GM23338 (cell line): ENCODE measurements around the gene DCST2. TPM values are rescaled to one million over a fixed set of nuclear protein-coding genes. Genes with fewer than 3 reads are reported as not detected.

Experiments
- ATAC-seq: fragments of 200-7000 bp; cut with Tn5 transposase; 3 replicates; pipeline ENCODE4 v1.9.1; 2020
- DNase-seq: peaks from one replicate; pipeline ENCODE4 v3.0.0-alpha.2; 2015; ENCODE audit warnings: low spot score
- H2AFZ ChIP-seq: fragments of 200-600 bp; sonication (generic); 2 replicates; pipeline ENCODE4 v1.8.0; 2016; ENCODE audit warnings: antibody characterized with exemption, mild to moderate bottlenecking, moderate library complexity
- H3F3A ChIP-seq: fragments of 200-600 bp; sonication (generic); replicated peaks from 2 replicates; pipeline ENCODE4 v1.8.0; 2017; ENCODE audit warnings: antibody characterized with exemption, mixed run types, low read depth
- H3K27ac ChIP-seq: fragments of 200-600 bp; sonication (generic); 2 replicates; pipeline ENCODE4 v1.6.1; 2016; ENCODE audit warnings: low read depth
- H3K27me3 ChIP-seq: fragments of 200-600 bp; sonication (generic); 2 replicates; pipeline ENCODE4 v1.8.0; 2016; ENCODE audit warnings: mild to moderate bottlenecking, mixed run types, moderate library complexity; ENCODE audit not compliant: insufficient read depth
- H3K36me3 ChIP-seq: fragments of 200-600 bp; sonication (generic); 2 replicates; pipeline ENCODE4 v1.8.0; 2016; ENCODE audit warnings: mild to moderate bottlenecking; ENCODE audit not compliant: insufficient read depth
- H3K4me1 ChIP-seq: fragments of 200-600 bp; sonication (generic); 2 replicates; pipeline ENCODE4 v1.8.0; 2016; ENCODE audit warnings: mild to moderate bottlenecking, moderate library complexity; ENCODE audit not compliant: insufficient read depth
- H3K4me2 ChIP-seq: fragments of 200-600 bp; sonication (generic); 2 replicates; pipeline ENCODE4 v1.7.1; 2017; ENCODE audit warnings: mixed run types
- H3K4me3 ChIP-seq: fragments of 200-600 bp; sonication (generic); 2 replicates; pipeline ENCODE4 v1.6.1; 2016; ENCODE audit warnings: mixed run types
- H3K79me2 ChIP-seq: fragments of 200-600 bp; sonication (generic); replicated peaks from 2 replicates; pipeline ENCODE4 v1.8.0; 2017; ENCODE audit warnings: mild to moderate bottlenecking; ENCODE audit not compliant: insufficient read depth
- H3K9me2 ChIP-seq: fragments of 200-600 bp; sonication (generic); 2 replicates; pipeline ENCODE4 v1.8.0; 2017; ENCODE audit not compliant: insufficient read depth
- H4K20me1 ChIP-seq: fragments of 200-600 bp; sonication (generic); replicated peaks from 2 replicates; pipeline ENCODE4 v1.8.0; 2017; ENCODE audit warnings: mild to moderate bottlenecking; ENCODE audit not compliant: insufficient read depth
- H3K27ac Mint-ChIP-seq: 2 replicates; pipeline ENCODE4 v1.8.0; 2020; ENCODE audit warnings: inconsistent platforms, mild to moderate bottlenecking, moderate library complexity, mixed read lengths
- H3K27me3 Mint-ChIP-seq: 3 replicates; pipeline ENCODE4 v1.8.0; 2022; ENCODE audit warnings: low read depth, mild to moderate bottlenecking, moderate library complexity, mixed read lengths, inconsistent platforms; ENCODE audit not compliant: insufficient read depth, poor library complexity
- H3K36me3 Mint-ChIP-seq: 3 replicates; pipeline ENCODE4 v1.8.0; 2021; ENCODE audit warnings: low read depth, mild to moderate bottlenecking, inconsistent platforms, moderate library complexity, mixed read lengths
- H3K4me1 Mint-ChIP-seq: 3 replicates; pipeline ENCODE4 v1.8.0; 2020; ENCODE audit warnings: mild to moderate bottlenecking, inconsistent platforms, mixed read lengths
- H3K4me3 Mint-ChIP-seq: 3 replicates; pipeline ENCODE4 v1.8.0; 2021; ENCODE audit warnings: moderate library complexity, mild to moderate bottlenecking, inconsistent platforms, mixed read lengths
- H3K9me3 Mint-ChIP-seq: 3 replicates; pipeline ENCODE4 v1.8.0; 2020; ENCODE audit warnings: moderate library complexity, mild to moderate bottlenecking, inconsistent platforms, mixed read lengths
- CREB1 ChIP-seq: fragments of 250-450 bp; sonication (Bioruptor Pico); IDR thresholded peaks from 2 replicates; pipeline ENCODE4 v1.5.0; 2020; ENCODE audit warnings: low read depth, mild to moderate bottlenecking, moderate library complexity
- ETS1 ChIP-seq: IDR thresholded peaks from 2 replicates; pipeline ENCODE4 v1.6.1; 2016; ENCODE audit warnings: antibody characterized with exemption
- NANOG ChIP-seq: IDR thresholded peaks from 2 replicates; pipeline ENCODE4 v1.6.1; 2016; ENCODE audit warnings: antibody characterized with exemption, borderline replicate concordance
- POLR2AphosphoS5 ChIP-seq: IDR thresholded peaks from 2 replicates; pipeline ENCODE4 v1.6.1; 2016; ENCODE audit warnings: antibody characterized with exemption, low read depth
- REST ChIP-seq: IDR thresholded peaks from one replicate; pipeline ENCODE4 v1.6.1; 2018; ENCODE audit warnings: antibody characterized with exemption; ENCODE audit not compliant: unreplicated experiment
- STAT1 ChIP-seq: IDR thresholded peaks from one replicate; pipeline ENCODE4 v1.6.1; 2016; ENCODE audit warnings: antibody characterized with exemption; ENCODE audit not compliant: unreplicated experiment
- ZNF114 ChIP-seq: fragments of 250-450 bp; sonication (Bioruptor Pico); IDR thresholded peaks from 2 replicates; pipeline ENCODE4 v1.5.0; 2020; ENCODE audit warnings: mild to moderate bottlenecking, moderate library complexity
- ZNF331 ChIP-seq: fragments of 250-450 bp; sonication (Bioruptor Pico); IDR thresholded peaks from 2 replicates; pipeline ENCODE4 v1.5.0; 2020; ENCODE audit warnings: low read depth, mild to moderate bottlenecking, moderate library complexity
- ZNF462 ChIP-seq: fragments of 250-450 bp; sonication (Bioruptor Pico); IDR thresholded peaks from 2 replicates; pipeline ENCODE4 v1.5.0; 2020; ENCODE audit warnings: mild to moderate bottlenecking, moderate library complexity
- polyA plus RNA-seq: library from polyadenylated mRNA; unstranded; fragments of >200 nt; fragmentation: Nextera tagmentation; extraction: Ambion mirVana; gene quantifications from 2 replicates; pipeline ENCODE4 v1.2.1, GENCODE V29; 2016
- total RNA-seq: library from RNA; depleted of rRNA; stranded (reverse); fragments of >200 nt; shearing (Covaris generic); gene quantifications from 2 replicates; pipeline ENCODE4 v1.2.3, GENCODE V29; 2014

The DCST2 gene
- total and polyA plus RNA-seq, 2 experiments from 2014 or later = 0.78 TPM; not detected in 1

- no peak for ATAC-seq
- H3K4me1 Mint-ChIP-seq = peaks cover 36% of the 10 kb centered on the region
- no peak for TF ChIP-seq ETS1
- no peak for TF ChIP-seq CREB1
- TF ChIP-seq NANOG = no peak
- TF ChIP-seq POLR2AphosphoS5 = no peak
- TF ChIP-seq ZNF114 (CRISPR knock-in tag) = no peak
- no peak for TF ChIP-seq ZNF331 (CRISPR knock-in tag)
- no peak for TF ChIP-seq REST
- TF ChIP-seq ZNF462 (CRISPR knock-in tag) = no peak
- TF ChIP-seq STAT1 = no peak
Measured at GRCh38 chr1:155043793-155044192, 10.2 kb upstream of the DCST2 start.

More at GRCh38 chr1:155043793-155044192, 10.2 kb upstream of the DCST2 start:
- no peaks in the 10 kb centered on the region for H3K27me3 ChIP-seq
- no peak overlapping the region for H3K4me3 ChIP-seq
- H3K27me3 Mint-ChIP-seq = peaks cover 22% of the 10 kb centered on the region
- no peaks in the 10 kb centered on the region for H3K36me3 Mint-ChIP-seq
- no peak overlapping the region for H3K27ac ChIP-seq
- no peak for DNase-seq
- no peak overlapping the region for H3K4me2 ChIP-seq
- no peak overlapping the region for H3K27ac Mint-ChIP-seq
- no peaks in the 10 kb centered on the region for H3K9me2 ChIP-seq
- H3K4me3 Mint-ChIP-seq = no peak overlapping the region; the same call in 2 of the 3 replicates
- H3K4me1 ChIP-seq = peaks cover 4% of the 10 kb centered on the region; the same call in 1 of the 2 replicates
- H4K20me1 ChIP-seq = no peaks in the 10 kb centered on the region
- no peak overlapping the region for H2AFZ ChIP-seq
- H3F3A ChIP-seq = 0 out of 2 replicates have a peak, but pooled peaks cover 3% of the 10 kb centered on the region
- no peaks in the 10 kb centered on the region for H3K79me2 ChIP-seq
- no peaks in the 10 kb centered on the region for H3K9me3 Mint-ChIP-seq
- no peaks in the 10 kb centered on the region for H3K36me3 ChIP-seq
